Astrocyte of the spinal cord (primary cell): ENCODE results near the gene TMEM138.

Source experiments
- DNase-seq: peaks from one replicate; pipeline ENCODE4 v3.0.0; 2011; ENCODE audit warnings: low read depth, low spot score
- H3K4me3 ChIP-seq: 2 replicates; pipeline ENCODE4 v1.5.1; 2011; ENCODE audit warnings: low read depth, mild to moderate bottlenecking, low read length, moderate library complexity
- in situ Hi-C: cut with HindIII; loops from 2 replicates; pipeline ENCODE4 v1.10.0; 2017; ENCODE audit warnings: low sequenced_read_pairs
- TF ChIP-seq, protein P1 (sequence below): IDR thresholded peaks from 2 replicates; pipeline ENCODE4 v1.5.1; 2012; ENCODE audit warnings: low read depth, mild to moderate bottlenecking, low read length, inconsistent platforms

The TMEM138 gene

DNA sequence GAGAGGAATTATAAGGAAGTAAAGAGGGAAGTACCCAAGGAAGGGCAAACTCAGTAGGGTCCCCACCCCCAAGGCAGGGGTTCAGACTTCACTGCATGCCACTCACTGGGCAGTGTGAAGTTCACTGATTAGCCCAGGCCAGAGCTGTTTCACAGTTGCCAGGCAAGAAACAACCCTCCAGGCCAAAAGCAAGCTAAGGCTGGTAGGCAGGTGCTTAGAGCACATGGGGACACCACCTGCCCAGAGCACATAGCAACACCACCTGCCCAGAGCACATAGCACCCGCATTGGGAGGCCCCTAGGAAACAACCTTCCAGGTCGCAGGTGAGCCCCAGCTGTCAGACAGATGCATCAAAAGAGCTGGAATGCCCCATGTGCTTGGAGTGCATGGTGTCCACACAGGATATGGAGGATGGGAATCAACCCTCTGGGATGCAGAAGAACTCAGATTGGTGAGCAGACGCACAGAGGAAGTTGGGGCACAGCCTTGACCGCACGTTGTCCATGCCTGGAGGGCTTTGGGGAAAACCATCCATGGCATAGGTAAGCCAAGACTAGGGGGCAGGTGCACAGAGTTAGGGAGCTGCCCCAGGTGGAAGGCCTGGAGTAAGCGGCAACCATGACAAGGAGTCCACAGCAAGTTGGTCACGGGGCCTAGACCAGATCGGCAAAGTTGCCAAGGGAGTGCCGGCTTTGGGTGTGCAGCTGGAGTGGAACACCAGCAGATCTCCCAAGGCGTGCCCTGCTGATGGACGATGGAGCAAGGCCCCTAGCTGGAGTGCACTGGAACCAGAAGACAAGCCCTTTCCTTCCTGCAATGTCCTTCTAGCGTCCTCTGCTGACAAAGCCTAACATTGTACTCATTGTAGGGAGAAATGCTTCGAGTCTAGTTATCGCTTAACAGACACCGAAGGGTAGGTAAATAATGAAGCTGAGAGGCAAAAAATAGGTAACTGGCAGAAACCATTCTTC, 22.4 kb downstream of the TMEM138 start:
- TF ChIP-seq, protein P1, sequence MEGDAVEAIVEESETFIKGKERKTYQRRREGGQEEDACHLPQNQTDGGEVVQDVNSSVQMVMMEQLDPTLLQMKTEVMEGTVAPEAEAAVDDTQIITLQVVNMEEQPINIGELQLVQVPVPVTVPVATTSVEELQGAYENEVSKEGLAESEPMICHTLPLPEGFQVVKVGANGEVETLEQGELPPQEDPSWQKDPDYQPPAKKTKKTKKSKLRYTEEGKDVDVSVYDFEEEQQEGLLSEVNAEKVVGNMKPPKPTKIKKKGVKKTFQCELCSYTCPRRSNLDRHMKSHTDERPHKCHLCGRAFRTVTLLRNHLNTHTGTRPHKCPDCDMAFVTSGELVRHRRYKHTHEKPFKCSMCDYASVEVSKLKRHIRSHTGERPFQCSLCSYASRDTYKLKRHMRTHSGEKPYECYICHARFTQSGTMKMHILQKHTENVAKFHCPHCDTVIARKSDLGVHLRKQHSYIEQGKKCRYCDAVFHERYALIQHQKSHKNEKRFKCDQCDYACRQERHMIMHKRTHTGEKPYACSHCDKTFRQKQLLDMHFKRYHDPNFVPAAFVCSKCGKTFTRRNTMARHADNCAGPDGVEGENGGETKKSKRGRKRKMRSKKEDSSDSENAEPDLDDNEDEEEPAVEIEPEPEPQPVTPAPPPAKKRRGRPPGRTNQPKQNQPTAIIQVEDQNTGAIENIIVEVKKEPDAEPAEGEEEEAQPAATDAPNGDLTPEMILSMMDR: peak; percentile 36
- in situ Hi-C loops: no loop called here
- no peak overlapping the region for H3K4me3 ChIP-seq
- DNase-seq: no peak

DNA sequence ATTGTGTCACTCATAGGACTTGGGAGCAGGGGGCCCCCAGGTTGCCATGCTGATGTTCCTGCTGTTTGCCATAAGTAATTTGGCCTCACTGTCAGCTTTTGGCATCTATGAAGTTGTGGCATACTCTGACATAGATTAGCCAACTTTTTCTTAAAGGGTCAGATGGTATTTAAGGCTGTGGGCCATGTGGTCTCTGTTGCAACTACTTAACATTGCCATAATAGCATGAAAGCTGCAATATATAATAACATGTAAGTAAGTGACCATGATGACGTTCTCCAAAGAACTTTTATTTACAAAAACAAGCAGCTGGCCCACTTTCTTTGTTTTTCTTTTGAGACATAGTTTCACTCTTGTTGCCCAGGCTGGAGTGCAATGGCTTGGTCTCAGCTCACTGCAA, 28.0 kb downstream of the TMEM138 start:
- TF ChIP-seq, protein P1: no peak
- no peak for DNase-seq
- H3K4me3 ChIP-seq: no peak overlapping the region
- in situ Hi-C loops: no loop called here

- in situ Hi-C loops: no loop called here
- no peak for DNase-seq
- TF ChIP-seq, protein P1: peak; percentile 27
Observed at GRCh38 chr11:61392981-61393595, 30.9 kb downstream of the TMEM138 start.

GRCh38 chr11:61401173-61401572, 39.0 kb downstream of the TMEM138 start:
- no peak for DNase-seq
- TF ChIP-seq, protein P1: no peak
- in situ Hi-C loops: no loop called here
- no peak overlapping the region for H3K4me3 ChIP-seq

More at GRCh38 chr11:61392981-61393595, 30.9 kb downstream of the TMEM138 start:
- peak overlapping the region; percentile 70 for H3K4me3 ChIP-seq

- H3K4me3 ChIP-seq: no peak overlapping the region
- in situ Hi-C loops: no loop called here
- TF ChIP-seq, protein P1: no peak
Observed at GRCh38 chr11:61401573-61401972, 39.4 kb downstream of the TMEM138 start.

DNA sequence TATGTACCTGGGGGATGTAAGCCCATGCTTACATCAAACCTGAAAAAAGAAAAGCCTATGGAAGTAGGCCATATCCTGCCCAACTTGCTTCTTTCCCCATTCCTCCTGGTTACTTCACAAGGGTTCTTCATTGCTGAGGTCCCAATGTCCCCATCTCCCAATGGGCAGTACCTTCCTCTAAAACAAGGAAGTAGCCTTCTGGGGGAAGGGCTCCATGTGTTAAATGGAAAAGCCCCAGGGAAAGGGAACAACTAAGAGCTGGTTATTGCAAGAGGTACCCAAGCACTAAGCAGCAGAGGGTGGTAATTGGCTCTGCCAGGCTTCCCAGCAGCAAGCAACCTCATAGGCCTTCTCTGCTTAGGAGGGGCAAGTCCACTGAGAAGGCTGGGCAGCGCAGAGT, 41.5 kb downstream of the TMEM138 start:
- DNase-seq: no peak
- TF ChIP-seq, protein P1: no peak
- in situ Hi-C loops: no loop called here
- H3K4me3 ChIP-seq: no peak overlapping the region

More at GRCh38 chr11:61401573-61401972, 39.4 kb downstream of the TMEM138 start:
- DNase-seq: no peak
